H1 (cell line): ENCODE results near the gene MIB1. TPM values are rescaled to one million over a fixed set of nuclear protein-coding genes. Genes with fewer than 3 reads are reported as not detected.

Source experiments
- CTCF ChIA-PET: fragments of 300-600 bp; sonication (Branson Sonifier 250); formaldehyde crosslinking; loops from one replicate; lab custom pipeline; 2021; ENCODE audit not compliant: partially characterized antibody; lab: Charles Lee
- POLR2A ChIA-PET: fragments of 300-600 bp; sonication (Branson Sonifier 250); formaldehyde crosslinking; loops from one replicate; lab custom pipeline; 2021; ENCODE audit warnings: inconsistent platforms; ENCODE audit not compliant: partially characterized antibody; lab: Charles Lee
- DNase-seq, 2 experiments: peaks; one replicate each; pipeline versions ENCODE4 v3.0.0 to v3.0.0-alpha.2; 2010 to 2022; ENCODE audit warnings: low spot score in 2 of 2, low read depth in 1 of 2, mixed read lengths in 1 of 2
- FAIRE-seq: peaks from 2 replicates; lab custom pipeline; 2011; peaks lifted over from hg19 to GRCh38; lab: Jason Lieb, UNC
- H2AFZ ChIP-seq: 2 replicates; pipeline ENCODE4 v1.8.1; 2012; ENCODE audit warnings: low read length, inconsistent platforms
- H2AK5ac ChIP-seq: 2 replicates; pipeline ENCODE4 v1.6.1; 2013; ENCODE audit warnings: low read depth, low read length
- H2BK120ac ChIP-seq: replicated peaks from 2 replicates; pipeline ENCODE3; 2013; ENCODE audit warnings: low read depth, low read length, inconsistent platforms
- H2BK12ac ChIP-seq: 2 replicates; pipeline ENCODE4 v1.6.1; 2013; ENCODE audit warnings: low read depth, low read length
- H2BK15ac ChIP-seq: 2 replicates; pipeline ENCODE4 v1.6.1; 2013; ENCODE audit warnings: low read length
- H2BK20ac ChIP-seq: 2 replicates; pipeline ENCODE4 v1.6.1; 2013; ENCODE audit warnings: low read length
- H2BK5ac ChIP-seq: 2 replicates; pipeline ENCODE4 v1.6.1; 2013; ENCODE audit warnings: low read depth, low read length
- H3K14ac ChIP-seq: 2 replicates; pipeline ENCODE4 v1.6.1; 2013; ENCODE audit warnings: inconsistent platforms; ENCODE audit not compliant: insufficient read length
- H3K18ac ChIP-seq: 2 replicates; pipeline ENCODE4 v1.6.1; 2013; ENCODE audit warnings: low read length; ENCODE audit errors: extremely low read depth
- H3K23ac ChIP-seq: 2 replicates; pipeline ENCODE4 v1.6.1; 2013; ENCODE audit warnings: inconsistent platforms; ENCODE audit not compliant: insufficient read length
- H3K23me2 ChIP-seq: 2 replicates; pipeline ENCODE4 v1.6.1; 2013; ENCODE audit warnings: low read depth, low read length
- H3K27ac ChIP-seq: 2 replicates; pipeline ENCODE4 v1.6.1; 2011; ENCODE audit warnings: low read depth, low read length, inconsistent platforms
- H3K27me3 ChIP-seq, 4 experiments: replicated peaks in 1 of 4; 1 replicate in 1 of 4; 2 replicates in 3 of 4; pipeline versions ENCODE4 v1.6.1 to v1.8.1; 2011 to 2013; ENCODE audit warnings: low read length in 3 of 4, mild to moderate bottlenecking in 3 of 4, inconsistent platforms in 2 of 4, mixed read lengths in 2 of 4, moderate library complexity in 1 of 4; ENCODE audit not compliant: control insufficient read depth in 3 of 4, insufficient read depth in 3 of 4; ENCODE audit errors: extremely low read depth in 1 of 4
- H3K36me3 ChIP-seq, 4 experiments: 2 replicates each; pipeline versions ENCODE4 v1.6.1 to v1.8.1; 2011 to 2013; ENCODE audit warnings: mild to moderate bottlenecking in 4 of 4, low read length in 3 of 4, moderate library complexity in 2 of 4, control low read depth in 1 of 4, inconsistent platforms in 1 of 4; ENCODE audit not compliant: insufficient read depth in 4 of 4, control insufficient read depth in 2 of 4
- H3K4ac ChIP-seq: replicated peaks from 2 replicates; pipeline ENCODE3; 2013; ENCODE audit warnings: low read length, low read depth, mixed read lengths, inconsistent platforms; ENCODE audit not compliant: insufficient read length
- H3K4me1 ChIP-seq, 4 experiments: replicated peaks in 1 of 4; 1 replicate in 1 of 4; 2 replicates in 3 of 4; pipeline versions ENCODE4 v1.6.1 to v1.8.1; 2011 to 2013; ENCODE audit warnings: low read length in 3 of 4, inconsistent platforms in 2 of 4, mixed read lengths in 1 of 4; ENCODE audit not compliant: insufficient read depth in 4 of 4, control insufficient read depth in 3 of 4
- H3K4me2 ChIP-seq, 2 experiments: 2 replicates each; pipeline versions ENCODE4 v1.6.1 to v1.8.1; 2011 to 2013; ENCODE audit warnings: low read depth in 2 of 2, low read length in 2 of 2, control low read depth in 1 of 2, inconsistent platforms in 1 of 2, mild to moderate bottlenecking in 1 of 2; ENCODE audit not compliant: insufficient read depth in 1 of 2
- H3K4me3 ChIP-seq, 4 experiments: fragments of 200-600, 300-600 bp in 1 of 4; sonication (generic), shearing (Covaris generic), sonication (Bioruptor Twin) in 1 of 4; 2 replicates each; pipeline versions ENCODE4 v1.5.1 to v1.8.1; 2011 to 2016; ENCODE audit warnings: low read length in 4 of 4, low read depth in 3 of 4, control low read depth in 2 of 4, inconsistent platforms in 2 of 4, mild to moderate bottlenecking in 2 of 4, mixed read lengths in 1 of 4, moderate library complexity in 1 of 4; ENCODE audit not compliant: insufficient read depth in 2 of 4; ENCODE audit errors: extremely low read depth in 1 of 4
- H3K56ac ChIP-seq: replicated peaks from 2 replicates; pipeline ENCODE3; 2013; ENCODE audit warnings: low read depth, mild to moderate bottlenecking, mixed read lengths, low read length, inconsistent platforms; ENCODE audit not compliant: insufficient read length
- H3K79me1 ChIP-seq: 2 replicates; pipeline ENCODE4 v1.6.1; 2013; ENCODE audit warnings: low read depth, low read length, control low read depth
- H3K79me2 ChIP-seq, 2 experiments: 2 replicates each; pipeline versions ENCODE4 v1.6.1 to v1.8.1; 2012 to 2013; ENCODE audit warnings: low read length in 2 of 2, mild to moderate bottlenecking in 2 of 2, inconsistent platforms in 1 of 2; ENCODE audit not compliant: insufficient read depth in 2 of 2, control insufficient read depth in 1 of 2
- H3K9ac ChIP-seq, 4 experiments: replicated peaks in 1 of 4; 1 replicate in 1 of 4; 2 replicates in 3 of 4; pipeline versions ENCODE4 v1.6.1 to v1.8.1; 2011 to 2013; ENCODE audit warnings: low read depth in 3 of 4, low read length in 3 of 4, control low read depth in 2 of 4, mild to moderate bottlenecking in 2 of 4, moderate library complexity in 2 of 4, inconsistent platforms in 1 of 4; ENCODE audit errors: extremely low read depth in 1 of 4
- H3K9me3 ChIP-seq, 2 experiments: 2 replicates each; pipeline versions ENCODE4 v1.6.1 to v1.8.1; 2012 to 2013; ENCODE audit warnings: mild to moderate bottlenecking in 2 of 2, moderate library complexity in 2 of 2, control low read depth in 1 of 2, inconsistent platforms in 1 of 2, low read depth in 1 of 2, low read length in 1 of 2, mixed read lengths in 1 of 2; ENCODE audit not compliant: insufficient read depth in 2 of 2
- H4K20me1 ChIP-seq, 2 experiments: replicated peaks in 1 of 2; 2 replicates each; pipeline versions ENCODE3 to v1.8.1; 2011 to 2013; ENCODE audit warnings: inconsistent platforms in 2 of 2, low read length in 2 of 2, mild to moderate bottlenecking in 1 of 2; ENCODE audit not compliant: insufficient read depth in 2 of 2, control insufficient read depth in 1 of 2
- H4K5ac ChIP-seq: 2 replicates; pipeline ENCODE4 v1.6.1; 2013; ENCODE audit warnings: low read length, low read depth, mixed read lengths, inconsistent platforms; ENCODE audit not compliant: insufficient read length
- H4K8ac ChIP-seq: 2 replicates; pipeline ENCODE4 v1.8.0; 2013; ENCODE audit warnings: mild to moderate bottlenecking, moderate library complexity, low read length, inconsistent platforms; ENCODE audit not compliant: insufficient read depth; ENCODE audit errors: extremely low read depth
- H4K91ac ChIP-seq: replicated peaks from 2 replicates; pipeline ENCODE3; 2013; ENCODE audit warnings: low read length, mixed read lengths, inconsistent platforms; ENCODE audit not compliant: insufficient read length
- ATF2 ChIP-seq: IDR thresholded peaks from 2 replicates; pipeline ENCODE4 v1.6.1; 2012; ENCODE audit warnings: low read length, inconsistent platforms
- NRF1 ChIP-seq: IDR thresholded peaks from 2 replicates; pipeline ENCODE4 v1.6.1; 2011; ENCODE audit warnings: mild to moderate bottlenecking, low read depth, low read length, improper control_type of control experiment
- SIN3A ChIP-seq, 2 experiments: IDR thresholded peaks in 1 of 2; conservative IDR thresholded peaks in 1 of 2; 2 replicates each; pipeline ENCODE4 v1.6.1; 2011 to 2012; ENCODE audit warnings: low read length in 2 of 2, improper control_type of control experiment in 1 of 2, low read depth in 1 of 2, mild to moderate bottlenecking in 1 of 2
- TAF7 ChIP-seq: optimal IDR thresholded peaks from 2 replicates; pipeline ENCODE3; 2011; ENCODE audit warnings: low read depth, mild to moderate bottlenecking, inconsistent platforms, low read length, moderate library complexity, borderline replicate concordance
- WGBS, 2 experiments: shearing (Covaris generic) in 1 of 2; methylation state at CpG; one replicate each; pipeline versions ENCODE4 v1.1.6 to v1.1.7; 2013 to 2015; ENCODE audit warnings: low lambda C conversion rate in 2 of 2, mixed read lengths in 2 of 2, inconsistent platforms in 1 of 2, low coverage in 1 of 2, missing lambda C conversion rate in 1 of 2; ENCODE audit not compliant: insufficient replicate concordance in 2 of 2, insufficient coverage in 1 of 2, insufficient read length in 1 of 2; ENCODE audit errors: extremely low coverage in 1 of 2, missing lambda C conversion rate in 1 of 2; 5-methylcytosine and 5-hydroxymethylcytosine counted together
- polyA plus RNA-seq, 7 experiments: library from polyadenylated mRNA; depleted of rRNA in 3 of 7; stranded (reverse) in 5 of 7; unstranded in 2 of 7; fragments of >200 nt in 5 of 7; fragments of 200-250 nt in 2 of 7; gene quantifications; 1 replicate in 5 of 7; 2 replicates in 1 of 7; 4 replicates in 1 of 7; pipeline versions ENCODE4 v1.2.1 to v1.2.3, GENCODE V29; 2011 to 2013; ENCODE audit warnings: missing spikeins in 2 of 7, mixed read lengths in 2 of 7
- total RNA-seq: library from RNA; stranded (reverse); fragmentation: NEBNext Ultra II Directional; extraction: Animal tissue kit (Norgen Biotek cat#: 25700); gene quantifications from 2 replicates; pipeline ENCODE4 v1.2.1, GENCODE V29; 2021

MIB1 gene
- total and polyA plus RNA-seq, 2 of the 8 experiments (the other 6 are each of a cell fraction or from before 2014, with no cell fraction given): 8.2 to 60.3 TPM

DNA sequence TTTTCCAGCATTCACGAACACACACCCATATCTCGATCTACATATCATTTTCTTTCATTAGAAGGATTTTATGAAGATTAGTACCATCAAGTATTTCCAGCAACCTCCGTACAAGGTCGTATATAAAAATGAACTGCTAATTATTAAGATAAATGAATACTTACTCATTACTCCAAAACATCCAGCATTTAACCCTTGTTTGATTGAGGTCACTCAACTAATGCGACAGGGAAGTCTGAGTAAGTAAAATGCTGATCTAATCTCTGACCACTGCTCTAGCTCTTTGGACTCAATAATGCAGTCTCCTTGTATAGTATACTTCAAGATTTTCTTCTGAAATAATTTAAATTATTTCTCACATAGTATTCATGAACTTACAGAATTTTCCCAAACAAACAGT, 38.0 kb upstream of the MIB1 start:
- Histone ChIP-seq H3K79me2 (no peaks in the 10 kb centered on the region), H3K23me2 (peaks cover 6% of the 10 kb centered on the region), H4K8ac (no peak overlapping the region), H2BK5ac (no peak overlapping the region), H2BK12ac (no peak overlapping the region), H2AFZ (no peak overlapping the region), H3K18ac (no peak overlapping the region), H2BK20ac (no peak overlapping the region), H4K5ac (no peak overlapping the region), H4K20me1 (no peaks in the 10 kb centered on the region), H3K4me3 (peak overlapping the region in 1 of 4 experiments; percentile 77; a peak in 2 of 8 replicates), H3K27ac (no peak overlapping the region), H2BK120ac (no peak overlapping the region), H3K36me3 (peaks cover 0 to 9% (median 3%) of the 10 kb centered on the region in 4 experiments; a peak in 3 of 8 replicates), H3K4me1 (peaks cover 0 to 3% (median 1%) of the 10 kb centered on the region in 4 experiments; a peak in 1 of 7 replicates), H2BK15ac (no peak overlapping the region), H3K4me2 (peak overlapping the region; percentile 69 to 84; a peak in 1 of 4 replicates), H3K23ac (no peak overlapping the region), H4K91ac (no peak overlapping the region), H3K4ac (no peak overlapping the region), H3K27me3 (peaks cover 0 to 3% (median 0%) of the 10 kb centered on the region in 4 experiments; a peak in 4 of 7 replicates), H3K9ac (no peak overlapping the region), H3K79me1 (no peaks in the 10 kb centered on the region), H3K14ac (no peak overlapping the region), H3K9me3 (peaks cover 0 to 12% of the 10 kb centered on the region in 2 experiments; a peak in 2 of 4 replicates), H2AK5ac (no peak overlapping the region), H3K56ac (no peak overlapping the region)
- FAIRE-seq (no peak), DNase-seq (no peak)
- 88 to 100% methylated on average over 2 to 5 of the region's 5 CpGs for WGBS, 2 experiments
- ChIA-PET POLR2A (interaction anchor here (0.5 kb wide), 1 partner anchor 183 kb away, joined by 3 read pairs; no protein-coding TSS in a partner anchor), CTCF (no interaction called here)
- TF ChIP-seq NRF1 (no peak), SIN3A (conservative IDR thresholded peaks at IDR 0.05 in 1 of 2, IDR thresholded peaks at IDR 0.05 in 1 of 2; ENCODE audit: low read depth in 1 of 2, low read length in 2 of 2) (no peak), TAF7 (no peak), ATF2 (no peak)
